Activated CD8-positive, alpha-beta memory T cell treated with anti-CD3 and anti-CD28 coated beads for 48 hours (primary cell): Measurements from ENCODE around the gene RFTN1.

Experiments
- DNase-seq, 3 experiments: peaks; one replicate each; pipeline ENCODE4 v3.0.0-alpha.2; 2020; ENCODE audit warnings: low read depth in 2 of 3, low spot score in 2 of 3

Gene RFTN1, protein sequence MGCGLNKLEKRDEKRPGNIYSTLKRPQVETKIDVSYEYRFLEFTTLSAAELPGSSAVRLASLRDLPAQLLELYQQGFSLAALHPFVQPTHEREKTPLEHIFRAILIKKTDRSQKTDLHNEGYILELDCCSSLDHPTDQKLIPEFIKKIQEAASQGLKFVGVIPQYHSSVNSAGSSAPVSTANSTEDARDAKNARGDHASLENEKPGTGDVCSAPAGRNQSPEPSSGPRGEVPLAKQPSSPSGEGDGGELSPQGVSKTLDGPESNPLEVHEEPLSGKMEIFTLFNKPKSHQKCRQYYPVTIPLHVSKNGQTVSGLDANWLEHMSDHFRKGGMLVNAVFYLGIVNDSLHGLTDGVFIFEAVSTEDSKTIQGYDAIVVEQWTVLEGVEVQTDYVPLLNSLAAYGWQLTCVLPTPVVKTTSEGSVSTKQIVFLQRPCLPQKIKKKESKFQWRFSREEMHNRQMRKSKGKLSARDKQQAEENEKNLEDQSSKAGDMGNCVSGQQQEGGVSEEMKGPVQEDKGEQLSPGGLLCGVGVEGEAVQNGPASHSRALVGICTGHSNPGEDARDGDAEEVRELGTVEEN

GRCh38 chr3:16513141-16514020 lies at the start of gene RFTN1:
TSS of gene RFTN1 (minus strand) at chr3:16513699. CDS start at chr3:16493869, 19,830 bp downstream.
- DNase-seq, result peak in 2 of 3 experiments; percentile 14 to 33

- no peak for DNase-seq
Measured at GRCh38 chr3:16559653-16560365, 46.3 kb upstream of the RFTN1 start.

DNA sequence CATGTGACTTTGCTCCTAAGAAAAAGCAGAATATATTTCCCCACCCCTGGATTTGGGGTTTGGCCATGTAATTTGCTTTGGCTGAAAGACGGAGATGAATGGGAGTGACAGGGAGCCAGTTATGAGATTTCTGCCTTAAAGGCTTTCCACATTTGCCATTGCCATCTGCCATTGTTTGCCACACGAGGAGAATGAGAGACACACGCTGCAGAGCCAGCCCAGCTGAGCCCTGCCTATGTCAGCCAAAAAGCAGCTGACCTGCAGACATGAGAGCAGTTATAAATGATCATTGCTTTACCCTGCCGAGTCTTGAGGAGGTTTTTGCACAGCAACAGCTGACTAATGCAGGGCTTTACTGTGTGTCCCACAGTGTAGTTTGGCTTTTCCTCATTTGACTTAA lies 40.6 kb upstream of the RFTN1 start:
- DNase-seq, result no peak

DNA sequence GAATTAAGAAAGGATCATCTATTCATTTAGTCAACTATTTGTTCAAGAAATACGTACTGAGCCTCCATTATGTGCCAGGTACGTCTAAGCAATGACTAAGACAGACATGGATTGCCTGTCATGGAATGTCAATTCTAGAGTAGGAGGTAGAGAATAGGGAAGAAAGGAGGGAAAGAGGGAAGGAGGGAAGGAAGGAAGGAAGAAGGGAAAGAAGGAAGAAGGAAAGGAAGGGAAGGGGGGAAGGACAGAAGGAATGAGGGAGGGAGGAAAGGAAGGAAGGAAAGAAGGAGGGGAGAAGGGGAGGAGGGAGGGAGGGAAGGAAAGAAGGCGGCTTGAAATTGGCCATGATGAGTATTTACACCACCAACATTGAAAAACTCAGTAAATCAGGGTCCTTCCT lies 39.3 kb upstream of the RFTN1 start:
- DNase-seq, result no peak

GRCh38 chr3:16551342-16551976 lies 38.0 kb upstream of the RFTN1 start:
- DNase-seq, result no peak

- DNase-seq, result peak; percentile 32 to 41 (median 40)
Measured at GRCh38 chr3:16550676-16551341, 37.3 kb upstream of the RFTN1 start.

- DNase-seq, result no peak
Measured at GRCh38 chr3:16550305-16550675, 36.8 kb upstream of the RFTN1 start.

DNA sequence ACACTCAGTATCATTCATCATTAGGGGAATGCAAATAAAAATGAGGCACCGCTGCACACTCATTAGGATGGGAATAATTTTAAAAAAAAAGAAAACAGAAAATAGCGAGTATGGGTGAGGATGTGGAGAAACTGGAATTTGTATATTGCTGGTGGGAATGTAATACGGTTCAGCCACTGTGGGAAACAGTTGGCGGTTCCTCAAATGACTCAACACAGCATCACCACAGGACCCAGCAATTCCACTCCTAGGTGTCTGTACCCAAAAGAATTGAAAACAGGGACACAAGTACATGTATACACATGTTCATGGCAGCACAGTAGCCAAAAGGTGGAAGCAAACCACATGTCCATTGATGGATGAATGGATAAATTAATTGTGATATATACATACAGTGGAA lies 35.2 kb upstream of the RFTN1 start:
- DNase-seq, result no peak

GRCh38 chr3:16547561-16548357 lies 34.3 kb upstream of the RFTN1 start:
- no peak for DNase-seq

GRCh38 chr3:16546186-16547010 lies 32.9 kb upstream of the RFTN1 start:
- no peak for DNase-seq

DNA sequence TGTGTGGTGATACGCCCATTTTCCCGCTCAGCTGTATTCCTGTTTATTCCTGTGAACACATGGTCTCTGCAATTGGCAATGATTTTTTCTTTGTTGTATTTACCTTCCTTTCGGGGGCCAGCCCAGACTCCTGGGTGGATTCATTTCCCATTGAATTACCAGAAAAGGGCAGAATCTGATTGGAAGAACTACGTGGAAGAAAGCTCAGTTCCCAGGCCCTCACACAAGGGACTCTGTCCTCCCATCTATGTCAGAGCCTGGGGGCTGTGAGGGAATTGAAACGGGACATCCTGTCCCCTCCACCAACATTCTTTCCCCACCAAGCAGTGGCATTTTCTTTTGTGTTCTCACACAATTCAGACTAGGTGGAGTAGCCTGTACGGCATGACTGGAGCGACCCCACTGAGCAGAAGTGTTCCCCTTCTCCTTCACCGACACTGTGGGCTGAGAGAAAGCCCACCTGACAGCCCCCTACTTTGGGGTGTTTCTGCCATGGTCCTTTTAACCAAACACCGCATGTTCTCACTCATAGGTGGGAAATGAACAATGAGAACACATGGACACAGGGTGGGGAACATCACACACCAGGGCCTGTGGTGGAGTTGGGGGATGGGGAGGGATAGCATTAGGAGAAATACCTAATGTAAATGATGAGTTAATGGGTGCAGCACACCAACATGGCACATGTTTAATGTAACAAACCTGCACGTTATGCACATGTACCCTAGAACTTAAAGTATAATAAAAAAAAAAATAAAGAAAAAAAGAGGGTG lies 32.1 kb upstream of the RFTN1 start:
- DNase-seq, result no peak

DNA sequence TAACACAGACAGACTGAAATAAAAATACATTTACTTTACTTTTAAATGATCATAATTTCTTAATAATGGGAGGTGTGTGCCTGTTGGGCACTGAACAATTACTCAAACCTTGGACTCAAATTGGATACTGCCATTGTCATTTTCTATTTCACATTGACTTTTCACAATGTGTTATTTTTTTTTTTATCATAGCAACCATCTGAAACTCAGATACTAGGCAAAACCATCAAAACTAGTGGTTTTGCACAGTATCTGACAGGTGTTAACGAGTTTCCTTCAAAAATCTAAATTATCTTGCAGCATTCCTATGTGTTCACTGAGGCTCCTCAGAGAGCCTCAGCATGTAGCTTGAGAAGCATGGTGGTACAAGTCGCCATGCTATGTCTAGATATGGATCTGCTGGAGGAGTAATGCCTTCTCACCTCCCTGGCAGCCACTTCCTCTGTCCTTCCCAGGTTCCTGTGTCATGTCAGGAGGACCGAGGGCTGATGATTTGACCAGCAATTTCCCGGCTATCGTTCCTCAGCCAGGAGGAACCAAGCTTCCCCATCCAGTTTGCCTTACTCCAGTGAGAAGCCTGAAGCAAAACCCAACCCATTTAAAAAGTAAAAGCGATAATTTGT lies 29.9 kb upstream of the RFTN1 start:
- DNase-seq, result no peak

DNA sequence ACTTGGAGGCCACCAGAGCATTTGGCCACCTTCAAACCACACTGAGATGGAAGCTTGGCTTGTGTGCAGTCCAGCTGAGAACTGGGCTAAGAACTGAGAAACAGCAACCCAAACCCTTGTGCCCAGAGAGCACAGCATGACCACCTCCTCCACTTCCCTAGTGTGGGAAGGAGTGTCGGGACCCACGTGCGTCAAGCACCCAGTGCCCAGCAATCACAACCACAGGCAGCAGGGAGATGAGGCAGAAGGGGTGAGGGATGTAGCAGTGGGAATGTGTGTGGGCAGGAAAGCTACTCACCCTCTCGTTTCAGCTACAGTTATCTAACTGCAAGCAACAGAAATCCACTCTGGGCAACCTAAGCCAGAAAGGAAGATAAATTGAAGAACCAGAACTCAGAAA lies 25.0 kb upstream of the RFTN1 start:
- DNase-seq, result no peak

- DNase-seq, result no peak
Measured at GRCh38 chr3:16536996-16537395, 23.5 kb upstream of the RFTN1 start.

- no peak for DNase-seq
Measured at GRCh38 chr3:16536344-16536663, 22.8 kb upstream of the RFTN1 start.

- no peak for DNase-seq
Measured at GRCh38 chr3:16534640-16535262, 21.3 kb upstream of the RFTN1 start.
